IMR-90 (cell line): ENCODE measurements around the gene BTN2A1. TPM values are rescaled to one million over a fixed set of nuclear protein-coding genes. Genes with fewer than 3 reads are reported as not detected.

Experiments used
- ATAC-seq: fragments of 200-7000 bp; cut with Tn5 transposase; 2 replicates; pipeline ENCODE4 v1.9.1; 2020; ENCODE audit warnings: low read depth, mild to moderate bottlenecking, moderate library complexity
- BruUV-seq: library from RNA; stranded (reverse); fragments of 400-500 nt; replicated peaks from 2 replicates; lab custom pipeline; 2021; lab: Mats Ljungman, UMichigan
- CTCF ChIA-PET: fragments of 300-600 bp; formaldehyde crosslinking; extraction: SDS; loops from one replicate; lab custom pipeline; 2021; ENCODE audit warnings: antibody characterized with exemption; lab: Yijun Ruan, JAX
- POLR2A ChIA-PET: fragments of 300-600 bp; sonication (Branson Sonifier 250); formaldehyde crosslinking; loops from one replicate; lab custom pipeline; 2022; ENCODE audit warnings: antibody characterized with exemption; ENCODE audit not compliant: unreplicated experiment; lab: Charles Lee
- DNase-seq: peaks from one replicate; pipeline ENCODE4 v3.0.0; 2013
- H2AFZ ChIP-seq: replicated peaks from 2 replicates; pipeline ENCODE3; 2013; ENCODE audit warnings: low read length, mild to moderate bottlenecking; ENCODE audit not compliant: poor library complexity
- H2AK5ac ChIP-seq: 2 replicates; pipeline ENCODE4 v1.6.1; 2013; ENCODE audit warnings: low read depth, low read length, inconsistent platforms
- H2AK9ac ChIP-seq: replicated peaks from 2 replicates; pipeline ENCODE3; 2013; ENCODE audit warnings: mild to moderate bottlenecking, low read depth, low read length, moderate library complexity; ENCODE audit not compliant: poor library complexity
- H2BK120ac ChIP-seq: 2 replicates; pipeline ENCODE4 v1.6.1; 2013; ENCODE audit warnings: low read depth, low read length, inconsistent platforms
- H2BK15ac ChIP-seq: 3 replicates; pipeline ENCODE4 v1.6.1; 2013; ENCODE audit warnings: low read depth, low read length, inconsistent platforms
- H2BK20ac ChIP-seq: 2 replicates; pipeline ENCODE4 v1.6.1; 2013; ENCODE audit warnings: low read depth, mild to moderate bottlenecking, inconsistent platforms, low read length, moderate library complexity
- H2BK5ac ChIP-seq: 2 replicates; pipeline ENCODE4 v1.6.1; 2013; ENCODE audit warnings: mild to moderate bottlenecking, low read depth, low read length, inconsistent platforms; ENCODE audit not compliant: poor library complexity, severe bottlenecking
- H3K14ac ChIP-seq: replicated peaks from 2 replicates; pipeline ENCODE4 v1.6.1; 2013; ENCODE audit warnings: low read depth, low read length, inconsistent platforms
- H3K18ac ChIP-seq: 2 replicates; pipeline ENCODE4 v1.6.1; 2013; ENCODE audit warnings: low read depth, low read length, control low read depth
- H3K23ac ChIP-seq: 2 replicates; pipeline ENCODE4 v1.6.1; 2013; ENCODE audit warnings: low read depth, low read length, inconsistent platforms
- H3K27ac ChIP-seq: 2 replicates; pipeline ENCODE4 v1.5.1; 2013; ENCODE audit warnings: mild to moderate bottlenecking, control low read depth, low read length; ENCODE audit not compliant: insufficient read depth
- H3K27me3 ChIP-seq: 2 replicates; pipeline ENCODE4 v1.6.1; 2013; ENCODE audit warnings: low read length; ENCODE audit not compliant: control insufficient read depth, insufficient read depth
- H3K36me3 ChIP-seq: 2 replicates; pipeline ENCODE4 v1.6.1; 2013; ENCODE audit warnings: low read length, mixed read lengths; ENCODE audit not compliant: control insufficient read depth, insufficient read depth
- H3K4ac ChIP-seq: 2 replicates; pipeline ENCODE4 v1.6.1; 2013; ENCODE audit warnings: low read depth, low read length, inconsistent platforms
- H3K4me1 ChIP-seq: 2 replicates; pipeline ENCODE4 v1.6.1; 2013; ENCODE audit warnings: low read length, mixed read lengths; ENCODE audit not compliant: control insufficient read depth, insufficient read depth
- H3K4me2 ChIP-seq: 2 replicates; pipeline ENCODE4 v1.6.1; 2013; ENCODE audit warnings: low read depth, mild to moderate bottlenecking, control low read depth, low read length, moderate library complexity
- H3K4me3 ChIP-seq: 2 replicates; pipeline ENCODE4 v1.5.1; 2013; ENCODE audit warnings: low read depth, mild to moderate bottlenecking, control low read depth, low read length, moderate library complexity; ENCODE audit not compliant: insufficient read depth
- H3K56ac ChIP-seq: 2 replicates; pipeline ENCODE4 v1.6.1; 2013; ENCODE audit warnings: low read length, inconsistent platforms; ENCODE audit not compliant: insufficient read depth; ENCODE audit errors: extremely low read depth
- H3K79me1 ChIP-seq, 2 experiments: 2 replicates each; pipeline ENCODE4 v1.6.1; 2013; ENCODE audit warnings: low read length in 2 of 2, inconsistent platforms in 1 of 2, low read depth in 1 of 2
- H3K9ac ChIP-seq: 2 replicates; pipeline ENCODE4 v1.6.1; 2013; ENCODE audit warnings: low read depth, low read length, control low read depth
- H3K9me1 ChIP-seq: 2 replicates; pipeline ENCODE4 v1.6.1; 2013; ENCODE audit warnings: low read length, inconsistent platforms; ENCODE audit not compliant: insufficient read depth
- H3K9me3 ChIP-seq: 2 replicates; pipeline ENCODE4 v1.6.1; 2013; ENCODE audit warnings: low read length; ENCODE audit not compliant: control insufficient read depth, insufficient read depth
- H4K20me1 ChIP-seq: 2 replicates; pipeline ENCODE4 v1.6.1; 2013; ENCODE audit warnings: low read length, inconsistent platforms; ENCODE audit not compliant: insufficient read depth
- H4K5ac ChIP-seq: 2 replicates; pipeline ENCODE4 v1.6.1; 2013; ENCODE audit warnings: mild to moderate bottlenecking, low read depth, low read length, control low read depth
- H4K8ac ChIP-seq, 2 experiments: 2 replicates each; pipeline ENCODE4 v1.6.1; 2013; ENCODE audit warnings: low read depth in 2 of 2, low read length in 2 of 2, control low read depth in 1 of 2, inconsistent platforms in 1 of 2
- H4K91ac ChIP-seq: 2 replicates; pipeline ENCODE4 v1.6.1; 2013; ENCODE audit warnings: low read depth, low read length, inconsistent platforms; ENCODE audit not compliant: insufficient read depth
- WGBS, 2 experiments: methylation state at CpG; one replicate each; pipeline versions ENCODE4 v1.1.5 to v1.1.7; 2013; ENCODE audit warnings: missing lambda C conversion rate in 2 of 2; ENCODE audit not compliant: insufficient read length in 1 of 2; ENCODE audit errors: extremely low coverage in 2 of 2; 5-methylcytosine and 5-hydroxymethylcytosine counted together
- dilution Hi-C: fragments of 300-500 bp; cut with HindIII; formaldehyde crosslinking; loops from one replicate; pipeline ENCODE4 v1.14.3; 2018; ENCODE audit warnings: low sequenced_read_pairs; ENCODE audit not compliant: unreplicated experiment
- in situ Hi-C: fragments of 300-500 bp; cut with MboI; formaldehyde crosslinking; loops from 3 replicates; pipeline ENCODE4 v1.14.3; 2019; ENCODE audit warnings: low sequenced_read_pairs, inconsistent platforms, mixed read lengths
- intact Hi-C: fragments of 100-400 bp; cut with micrococcal nuclease; formaldehyde crosslinking; loops from 2 replicates; pipeline ENCODE4 v1.10.0; 2022
- polyA plus RNA-seq, 3 experiments: library from polyadenylated mRNA; depleted of rRNA; stranded (reverse); fragments of >200 nt; gene quantifications; 2 replicates each; pipeline ENCODE4 v1.2.3, GENCODE V29; 2012; ENCODE audit warnings: low replicate concordance in 1 of 3
- total RNA-seq: library from RNA; depleted of rRNA; stranded (reverse); fragments of >200 nt; gene quantifications from 2 replicates; pipeline ENCODE4 v1.2.3, GENCODE V29; 2012
- TF ChIP-seq, protein P1 (sequence below): conservative IDR thresholded peaks from 2 replicates; pipeline ENCODE4 v1.5.1; 2012; ENCODE audit warnings: mild to moderate bottlenecking, low read depth, low read length, improper control_type of control experiment

The BTN2A1 gene
- total and polyA plus RNA-seq, 2 of the 4 experiments (the other 2 are of a cell fraction): 13.6 to 40.2 TPM

DNA sequence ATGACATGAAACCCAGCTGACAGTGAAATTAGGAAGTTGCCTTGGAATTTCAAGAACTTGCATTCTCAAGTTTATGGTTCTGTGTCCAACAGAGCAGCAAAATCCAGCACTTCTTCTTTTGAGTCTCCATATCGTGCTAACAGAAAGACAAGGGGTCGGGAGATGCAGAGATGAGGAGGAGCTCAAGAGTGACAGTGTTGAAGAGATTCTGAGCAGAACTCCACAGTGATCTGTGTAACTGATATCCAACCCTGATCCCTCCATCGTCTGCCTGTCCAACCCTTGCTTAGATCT lies 21.2 kb downstream of the BTN2A1 start (continued):
- TF ChIP-seq, protein P1, sequence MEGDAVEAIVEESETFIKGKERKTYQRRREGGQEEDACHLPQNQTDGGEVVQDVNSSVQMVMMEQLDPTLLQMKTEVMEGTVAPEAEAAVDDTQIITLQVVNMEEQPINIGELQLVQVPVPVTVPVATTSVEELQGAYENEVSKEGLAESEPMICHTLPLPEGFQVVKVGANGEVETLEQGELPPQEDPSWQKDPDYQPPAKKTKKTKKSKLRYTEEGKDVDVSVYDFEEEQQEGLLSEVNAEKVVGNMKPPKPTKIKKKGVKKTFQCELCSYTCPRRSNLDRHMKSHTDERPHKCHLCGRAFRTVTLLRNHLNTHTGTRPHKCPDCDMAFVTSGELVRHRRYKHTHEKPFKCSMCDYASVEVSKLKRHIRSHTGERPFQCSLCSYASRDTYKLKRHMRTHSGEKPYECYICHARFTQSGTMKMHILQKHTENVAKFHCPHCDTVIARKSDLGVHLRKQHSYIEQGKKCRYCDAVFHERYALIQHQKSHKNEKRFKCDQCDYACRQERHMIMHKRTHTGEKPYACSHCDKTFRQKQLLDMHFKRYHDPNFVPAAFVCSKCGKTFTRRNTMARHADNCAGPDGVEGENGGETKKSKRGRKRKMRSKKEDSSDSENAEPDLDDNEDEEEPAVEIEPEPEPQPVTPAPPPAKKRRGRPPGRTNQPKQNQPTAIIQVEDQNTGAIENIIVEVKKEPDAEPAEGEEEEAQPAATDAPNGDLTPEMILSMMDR: no peak

DNA sequence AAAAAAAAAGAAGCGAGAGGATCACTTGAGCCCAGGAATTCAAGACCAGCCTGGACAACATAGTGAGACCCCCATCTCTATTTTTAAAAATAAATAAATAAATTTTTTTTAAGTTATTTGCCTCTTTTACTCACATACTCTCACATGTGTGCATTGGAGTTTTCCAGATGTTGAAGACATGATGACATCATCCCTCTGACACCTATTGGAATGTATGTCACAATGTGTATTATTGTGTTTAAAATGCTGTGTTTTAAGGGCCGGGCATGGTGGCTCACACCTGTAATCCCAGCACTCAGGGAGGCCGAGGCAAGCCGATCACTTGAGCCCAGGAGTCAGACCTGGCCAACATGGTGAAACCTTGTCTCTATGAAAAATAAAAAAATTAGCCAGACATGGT lies 24.6 kb downstream of the BTN2A1 start:
- H3K9me3 ChIP-seq: no peaks in the 10 kb centered on the region; the same call in 1 of the 2 replicates
- 100% methylated on average over 2 of the region's 4 CpGs; no CpG with 5 or more reads in 1 of the 2 experiments for WGBS, 2 experiments

More for the DNA sequence above, 24.6 kb downstream of the BTN2A1 start:
- Histone ChIP-seq H2BK120ac (no peak overlapping the region), H3K4me1 (peaks cover 2% of the 10 kb centered on the region; the same call in 1 of the 2 replicates), H2BK5ac (no peak overlapping the region), H4K20me1 (no peaks in the 10 kb centered on the region), H2BK20ac (no peak overlapping the region), H3K4me3 (no peak overlapping the region), H4K8ac (no peak overlapping the region), H3K79me1 (no peaks in the 10 kb centered on the region), H3K14ac (no peak overlapping the region), H3K9me1 (no peaks in the 10 kb centered on the region), H3K4me2 (no peak overlapping the region), H2AK9ac (no peak overlapping the region), H4K91ac (no peak overlapping the region), H3K9ac (no peak overlapping the region), H3K56ac (no peak overlapping the region), H3K27ac (no peak overlapping the region), H3K36me3 (no peaks in the 10 kb centered on the region), H2AFZ (no peak overlapping the region), H2BK15ac (no peak overlapping the region), H3K23ac (no peak overlapping the region), H2AK5ac (no peak overlapping the region), H3K27me3 (no peaks in the 10 kb centered on the region), H3K4ac (no peak overlapping the region), H3K18ac (no peak overlapping the region), H4K5ac (no peak overlapping the region)
- in situ Hi-C loops (no loop called here), dilution Hi-C loops (no loop called here), intact Hi-C loops (no loop called here)
- TF ChIP-seq, protein P1: no peak
- CTCF ChIA-PET: no interaction called here
- POLR2A ChIA-PET: no interaction called here
- DNase-seq (no peak), ATAC-seq (no peak)
- no TSS peak for BruUV-seq
